Measurements from ENCODE around the gene ARID3A. TPM values are rescaled to one million over a fixed set of nuclear protein-coding genes. Genes with fewer than 3 reads are reported as not detected.

Gene ARID3A
- total and polyA plus RNA-seq, 2 donors (not counting 3 experiments of a cell fraction or from before 2014, with no cell fraction given) = 5.4 to 13.2 TPM

GRCh38 chr19:1012334-1012733 is 86.5 kb downstream of the ARID3A start:
- H3K4me2 ChIP-seq (ENCODE audit: insufficient read depth, low read length) = no peak overlapping the region
- ChIA-PET CTCF (interaction anchor here (0.7 kb wide), 1 partner anchor 89 kb away, joined by 4 read pairs; no protein-coding TSS in a partner anchor), POLR2A (no interaction called here)
- H3K36me3 ChIP-seq (ENCODE audit: control insufficient read depth in 2 of 2, extremely low read depth in 1 of 2, insufficient read depth in 2 of 2, low read length in 2 of 2) = peaks cover 5 to 23% of the 10 kb centered on the region in 2 experiments
- DNase-seq (ENCODE audit: low read depth, low spot score) (no peak), FAIRE-seq (no peak)
- no peak overlapping the region for H3K4me3 ChIP-seq (replicated peaks in 1 of 3; ENCODE audit: insufficient read depth in 1 of 3, low read depth in 1 of 3, low read length in 3 of 3)
- no peak overlapping the region for H2AFZ ChIP-seq (ENCODE audit: low read depth, low read length)
- no peak overlapping the region for H3K27ac ChIP-seq (ENCODE audit: insufficient read depth, low read depth, low read length)
- H3K4me1 ChIP-seq (ENCODE audit: control insufficient read depth, extremely low read depth, insufficient read depth, low read length) = peaks cover 12% of the 10 kb centered on the region
- no peaks in the 10 kb centered on the region for H4K20me1 ChIP-seq (replicated peaks; ENCODE audit: control insufficient read depth, extremely low read depth, insufficient read depth, low read length)
- no peak for TF ChIP-seq FOS (IDR thresholded peaks at IDR 0.05; ENCODE audit: borderline replicate concordance, insufficient read depth, low read length)
- no peak for TF ChIP-seq POLR2A (IDR thresholded peaks at IDR 0.05; ENCODE audit: low read depth, low read length)
- no peak for TF ChIP-seq CTCF (IDR thresholded peaks at IDR 0.05; ENCODE audit: extremely low read depth in 1 of 2, insufficient read depth in 1 of 2, low read depth in 1 of 2, low read length in 2 of 2)
- TF ChIP-seq EZH2 (IDR thresholded peaks at IDR 0.05; ENCODE audit: borderline replicate concordance, low read depth, low read length, severe bottlenecking) = no peak
- TF ChIP-seq JUN (IDR thresholded peaks at IDR 0.05; ENCODE audit: borderline replicate concordance, insufficient read depth, insufficient read length, low read depth) = no peak
- TF ChIP-seq MYC (IDR thresholded peaks at IDR 0.05; ENCODE audit: low read depth, low read length) = no peak
- no peak for TF ChIP-seq POLR2AphosphoS5 (IDR thresholded peaks at IDR 0.05; ENCODE audit: insufficient read depth, low read depth, low read length)
- TF ChIP-seq MAX (IDR thresholded peaks at IDR 0.05; ENCODE audit: insufficient read depth, insufficient read length) = no peak
- no peak for TF ChIP-seq GATA2 (IDR thresholded peaks at IDR 0.05; ENCODE audit: insufficient read depth, insufficient read length, low read depth, low read length)
- H3K79me2 ChIP-seq (ENCODE audit: control insufficient read depth, insufficient read depth, low read length) = peaks cover 42% of the 10 kb centered on the region
- BruUV-seq (replicated peaks) = no TSS peak
- no peak overlapping the region for H3K9ac ChIP-seq (replicated peaks; ENCODE audit: extremely low read depth, insufficient read depth, low read length)
- intact Hi-C loops (cut with micrococcal nuclease) (no loop called here), dilution Hi-C loops (cut with MboI; ENCODE audit: extremely low pct_ligation_motif_present, low sequenced_read_pairs) (no loop called here)
- H3K9me1 ChIP-seq (replicated peaks; ENCODE audit: control insufficient read depth, extremely low read depth, insufficient read depth, low read length) = no peaks in the 10 kb centered on the region
- H3K27me3 ChIP-seq (ENCODE audit: control insufficient read depth in 2 of 2, insufficient read depth in 2 of 2, low read length in 2 of 2) = no peaks in the 10 kb centered on the region
- no peaks in the 10 kb centered on the region for H3K9me3 ChIP-seq (replicated peaks; ENCODE audit: control insufficient read depth, insufficient read depth, low read length)
